ENCODE data around the gene PIGQ. TPM values are rescaled to one million over a fixed set of nuclear protein-coding genes. Genes with fewer than 3 reads are reported as not detected.
A peak's percentile ranks its signal among the peaks of the same experiment; 100 is the strongest.

The PIGQ gene
- total and polyA plus RNA-seq, 2 of the 13 experiments (the other 11 are each of a cell fraction or from before 2014, with no cell fraction given), result 7.7 to 19.7 TPM

DNA sequence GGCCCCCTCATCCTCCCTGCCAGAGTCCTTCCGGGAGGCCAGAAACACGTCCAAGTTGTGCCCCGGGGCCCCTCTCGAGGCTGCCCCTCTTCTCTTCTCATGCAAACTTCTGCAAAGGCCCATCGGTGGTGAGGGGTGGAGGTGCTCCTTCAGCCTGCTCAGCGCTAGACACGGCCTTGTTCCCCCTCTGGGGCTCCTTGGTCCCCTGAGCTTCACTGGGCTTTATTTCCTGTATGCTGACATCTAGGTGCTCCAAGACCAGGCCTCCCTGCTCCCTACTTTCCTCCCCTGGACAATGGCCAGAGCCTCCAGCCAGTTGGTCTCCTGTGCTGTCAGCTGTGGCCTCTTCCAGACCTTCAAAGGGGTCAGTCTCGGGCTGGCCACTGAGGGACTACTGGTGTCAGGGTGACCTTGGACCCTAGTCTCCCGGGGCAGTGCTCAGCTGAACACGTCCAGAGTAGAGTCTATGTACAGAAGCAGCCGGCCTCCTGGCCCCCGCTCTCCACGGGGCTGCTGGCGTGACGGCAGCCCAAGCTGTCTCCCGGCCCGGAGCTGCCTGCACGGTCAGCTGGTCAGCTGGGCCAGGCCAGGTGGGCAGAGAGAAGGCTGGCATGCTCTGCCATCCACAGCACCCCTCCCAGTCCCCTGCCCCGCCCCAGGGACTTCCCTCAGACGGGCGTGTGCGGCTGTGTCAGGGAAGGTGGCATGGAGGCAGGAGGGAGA lies 11.3 kb upstream of the PIGQ start (continued):
- TF ChIP-seq, protein P1, sequence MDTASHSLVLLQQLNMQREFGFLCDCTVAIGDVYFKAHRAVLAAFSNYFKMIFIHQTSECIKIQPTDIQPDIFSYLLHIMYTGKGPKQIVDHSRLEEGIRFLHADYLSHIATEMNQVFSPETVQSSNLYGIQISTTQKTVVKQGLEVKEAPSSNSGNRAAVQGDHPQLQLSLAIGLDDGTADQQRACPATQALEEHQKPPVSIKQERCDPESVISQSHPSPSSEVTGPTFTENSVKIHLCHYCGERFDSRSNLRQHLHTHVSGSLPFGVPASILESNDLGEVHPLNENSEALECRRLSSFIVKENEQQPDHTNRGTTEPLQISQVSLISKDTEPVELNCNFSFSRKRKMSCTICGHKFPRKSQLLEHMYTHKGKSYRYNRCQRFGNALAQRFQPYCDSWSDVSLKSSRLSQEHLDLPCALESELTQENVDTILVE (CRISPR knock-in tag; IDR thresholded peaks at IDR 0.05), result peak; percentile 71; the same call in 1 of the 2 replicates
- TF ChIP-seq HNF1A (IDR thresholded peaks at IDR 0.05; ENCODE audit: low read depth), result no peak
- TF ChIP-seq HNF1A (CRISPR knock-in tag; IDR thresholded peaks at IDR 0.05; ENCODE audit: borderline replicate concordance), result peak; percentile 57; the same call in 1 of the 2 replicates
- peak; percentile 48; the same call in 1 of the 2 replicates for TF ChIP-seq REPIN1 (CRISPR knock-in tag; IDR thresholded peaks at IDR 0.05; ENCODE audit: borderline replicate concordance, low read depth)
- TF ChIP-seq RFX3 (CRISPR knock-in tag; IDR thresholded peaks at IDR 0.05), result no peak
- TF ChIP-seq TIGD3 (CRISPR knock-in tag; IDR thresholded peaks at IDR 0.05; ENCODE audit: borderline replicate concordance), result no peak
- TF ChIP-seq ZNF331 (CRISPR knock-in tag; IDR thresholded peaks at IDR 0.05), result peak; percentile 78; the same call in 1 of the 2 replicates
- TF ChIP-seq ATAD3A (CRISPR knock-in tag; IDR thresholded peaks at IDR 0.05), result no peak
- no peak for TF ChIP-seq SYNCRIP (IDR thresholded peaks at IDR 0.05; ENCODE audit: insufficient read depth, low read depth, low read length)
- peak; percentile 70 for TF ChIP-seq FOXC1 (CRISPR knock-in tag; IDR thresholded peaks at IDR 0.05; ENCODE audit: borderline replicate concordance)
- peak; percentile 99 for TF ChIP-seq HNF4A (CRISPR knock-in tag; IDR thresholded peaks at IDR 0.05)
- peak; percentile 85 for TF ChIP-seq IKZF5 (CRISPR knock-in tag; IDR thresholded peaks at IDR 0.05)
- TF ChIP-seq, protein P2, sequence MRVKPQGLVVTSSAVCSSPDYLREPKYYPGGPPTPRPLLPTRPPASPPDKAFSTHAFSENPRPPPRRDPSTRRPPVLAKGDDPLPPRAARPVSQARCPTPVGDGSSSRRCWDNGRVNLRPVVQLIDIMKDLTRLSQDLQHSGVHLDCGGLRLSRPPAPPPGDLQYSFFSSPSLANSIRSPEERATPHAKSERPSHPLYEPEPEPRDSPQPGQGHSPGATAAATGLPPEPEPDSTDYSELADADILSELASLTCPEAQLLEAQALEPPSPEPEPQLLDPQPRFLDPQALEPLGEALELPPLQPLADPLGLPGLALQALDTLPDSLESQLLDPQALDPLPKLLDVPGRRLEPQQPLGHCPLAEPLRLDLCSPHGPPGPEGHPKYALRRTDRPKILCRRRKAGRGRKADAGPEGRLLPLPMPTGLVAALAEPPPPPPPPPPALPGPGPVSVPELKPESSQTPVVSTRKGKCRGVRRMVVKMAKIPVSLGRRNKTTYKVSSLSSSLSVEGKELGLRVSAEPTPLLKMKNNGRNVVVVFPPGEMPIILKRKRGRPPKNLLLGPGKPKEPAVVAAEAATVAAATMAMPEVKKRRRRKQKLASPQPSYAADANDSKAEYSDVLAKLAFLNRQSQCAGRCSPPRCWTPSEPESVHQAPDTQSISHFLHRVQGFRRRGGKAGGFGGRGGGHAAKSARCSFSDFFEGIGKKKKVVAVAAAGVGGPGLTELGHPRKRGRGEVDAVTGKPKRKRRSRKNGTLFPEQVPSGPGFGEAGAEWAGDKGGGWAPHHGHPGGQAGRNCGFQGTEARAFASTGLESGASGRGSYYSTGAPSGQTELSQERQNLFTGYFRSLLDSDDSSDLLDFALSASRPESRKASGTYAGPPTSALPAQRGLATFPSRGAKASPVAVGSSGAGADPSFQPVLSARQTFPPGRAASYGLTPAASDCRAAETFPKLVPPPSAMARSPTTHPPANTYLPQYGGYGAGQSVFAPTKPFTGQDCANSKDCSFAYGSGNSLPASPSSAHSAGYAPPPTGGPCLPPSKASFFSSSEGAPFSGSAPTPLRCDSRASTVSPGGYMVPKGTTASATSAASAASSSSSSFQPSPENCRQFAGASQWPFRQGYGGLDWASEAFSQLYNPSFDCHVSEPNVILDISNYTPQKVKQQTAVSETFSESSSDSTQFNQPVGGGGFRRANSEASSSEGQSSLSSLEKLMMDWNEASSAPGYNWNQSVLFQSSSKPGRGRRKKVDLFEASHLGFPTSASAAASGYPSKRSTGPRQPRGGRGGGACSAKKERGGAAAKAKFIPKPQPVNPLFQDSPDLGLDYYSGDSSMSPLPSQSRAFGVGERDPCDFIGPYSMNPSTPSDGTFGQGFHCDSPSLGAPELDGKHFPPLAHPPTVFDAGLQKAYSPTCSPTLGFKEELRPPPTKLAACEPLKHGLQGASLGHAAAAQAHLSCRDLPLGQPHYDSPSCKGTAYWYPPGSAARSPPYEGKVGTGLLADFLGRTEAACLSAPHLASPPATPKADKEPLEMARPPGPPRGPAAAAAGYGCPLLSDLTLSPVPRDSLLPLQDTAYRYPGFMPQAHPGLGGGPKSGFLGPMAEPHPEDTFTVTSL (CRISPR knock-in tag; IDR thresholded peaks at IDR 0.05; ENCODE audit: borderline replicate concordance), result peak; percentile 84; the same call in 1 of the 2 replicates
- TF ChIP-seq JUND (CRISPR knock-in tag; IDR thresholded peaks at IDR 0.05), result no peak
- peak; percentile 89 for TF ChIP-seq NCOR1 (IDR thresholded peaks at IDR 0.05; ENCODE audit: borderline replicate concordance, low read length)

Measured in HepG2 (cell line).